GM21447 (cell line): ENCODE measurements around the gene KCNK1.
"Not testable (repeated sequence)": the region's sequence is repeated elsewhere in the genome, so short reads cannot be mapped to it uniquely, and the experiment has no call there.

Experiments
- ATAC-seq: cut with Tn5 transposase; IDR thresholded peaks from one replicate; pipeline ENCODE4 v1.9.1; 2021; ENCODE audit not compliant: unreplicated experiment

Gene KCNK1

GRCh38 chr1:233607252-233608119 lies 6.4 kb upstream of the KCNK1 start:
- ATAC-seq, result peak; percentile 74

- no peak for ATAC-seq
Measured at GRCh38 chr1:233608988-233609387, 4.9 kb upstream of the KCNK1 start.

GRCh38 chr1:233609926-233610325 lies 4.0 kb upstream of the KCNK1 start:
- no peak for ATAC-seq

GRCh38 chr1:233610628-233611027 lies 3.3 kb upstream of the KCNK1 start:
- no peak for ATAC-seq

- ATAC-seq, result not testable (repeated sequence)
Measured at GRCh38 chr1:233611363-233611762, 2.5 kb upstream of the KCNK1 start.

GRCh38 chr1:233614173-233614742 lies 352 bp downstream of the KCNK1 start:
- peak; percentile 46 for ATAC-seq

GRCh38 chr1:233614743-233615521 lies 1.0 kb downstream of the KCNK1 start:
- ATAC-seq, result peak; percentile 51

- ATAC-seq, result no peak
Measured at GRCh38 chr1:233615571-233615970, 1.7 kb downstream of the KCNK1 start.

- ATAC-seq, result no peak
Measured at GRCh38 chr1:233617025-233617424, 3.1 kb downstream of the KCNK1 start.

- not testable (repeated sequence) for ATAC-seq
Measured at GRCh38 chr1:233619414-233619813, 5.5 kb downstream of the KCNK1 start.

- no peak for ATAC-seq
Measured at GRCh38 chr1:233620065-233620464, 6.2 kb downstream of the KCNK1 start.

- ATAC-seq, result no peak
Measured at GRCh38 chr1:233621923-233622322, 8.0 kb downstream of the KCNK1 start.

GRCh38 chr1:233624289-233624688 lies 10.4 kb downstream of the KCNK1 start:
- no peak for ATAC-seq

- ATAC-seq, result no peak
Measured at GRCh38 chr1:233625087-233625486, 11.2 kb downstream of the KCNK1 start.

GRCh38 chr1:233625510-233625981 lies 11.6 kb downstream of the KCNK1 start:
- ATAC-seq, result no peak

- ATAC-seq, result no peak
Measured at GRCh38 chr1:233627376-233627775, 13.5 kb downstream of the KCNK1 start.

- no peak for ATAC-seq
Measured at GRCh38 chr1:233627823-233628222, 13.9 kb downstream of the KCNK1 start.

GRCh38 chr1:233629305-233629935 lies 15.5 kb downstream of the KCNK1 start:
- ATAC-seq, result no peak

GRCh38 chr1:233631810-233632405 lies 18.0 kb downstream of the KCNK1 start:
- no peak for ATAC-seq

- ATAC-seq, result no peak
Measured at GRCh38 chr1:233632436-233632835, 18.5 kb downstream of the KCNK1 start.
